Testis (tissue), 2 donors: ENCODE results near the gene PAXX.

ENCODE experiments used
- CTCF ChIP-seq, 3 experiments: fragments of 450-650 bp in 2 of 3; fragments of 200-600 bp in 1 of 3; sonication (generic) in 1 of 3; IDR thresholded peaks; one replicate each; pipeline ENCODE4 v1.5.1; 2016 to 2019; ENCODE audit warnings: antibody characterized with exemption in 3 of 3, mild to moderate bottlenecking in 2 of 3, moderate library complexity in 1 of 3
- POLR2A ChIP-seq: fragments of 450-650 bp; IDR thresholded peaks from one replicate; pipeline ENCODE4 v1.6.1; 2017; ENCODE audit warnings: antibody characterized with exemption, mild to moderate bottlenecking, moderate library complexity

GRCh38 chr9:137018761-137019559, 26.7 kb downstream of the PAXX start:
- TF ChIP-seq POLR2A (no peak), CTCF (IDR thresholded peaks at IDR 0.05) (no peak)
